Measurements from ENCODE around the gene TMEM165. TPM values are rescaled to one million over a fixed set of nuclear protein-coding genes. Genes with fewer than 3 reads are reported as not detected.

The TMEM165 gene
- total RNA-seq, result 100 to 1,000 TPM; 175 to 226 (median 189) TPM

GRCh38 chr4:55395529-55396307 lies at the start of gene TMEM165:
TMEM165 (plus strand) TSS chr4:55395957; CDS start chr4:55396190, 233 bp downstream.
- Histone ChIP-seq H3K27ac (peak within 1 kb of the TSS; percentile 89 to 99 (median 96)), H3K36me3 (no peaks in the 10 kb centered on the region), H3K4me1 (peaks cover 22 to 32% of the 10 kb centered on the region in 2 donors), H3K4me3 (replicated peaks in 1 of 3) (peak within 1 kb of the TSS; percentile 89 to 100 (median 89)), H3K27me3 (no peaks in the 10 kb centered on the region), H3K9me3 (no peaks in the 10 kb centered on the region)
- DNase-seq, result peak; percentile 94 to 96
- intact Hi-C loops (cut with DNase I), result no loop called here
- whole genome bisulfite sequencing, 2 donors, result 1% methylated on average over 21 to 37 of the region's 95 CpGs
- TF ChIP-seq, protein P1, sequence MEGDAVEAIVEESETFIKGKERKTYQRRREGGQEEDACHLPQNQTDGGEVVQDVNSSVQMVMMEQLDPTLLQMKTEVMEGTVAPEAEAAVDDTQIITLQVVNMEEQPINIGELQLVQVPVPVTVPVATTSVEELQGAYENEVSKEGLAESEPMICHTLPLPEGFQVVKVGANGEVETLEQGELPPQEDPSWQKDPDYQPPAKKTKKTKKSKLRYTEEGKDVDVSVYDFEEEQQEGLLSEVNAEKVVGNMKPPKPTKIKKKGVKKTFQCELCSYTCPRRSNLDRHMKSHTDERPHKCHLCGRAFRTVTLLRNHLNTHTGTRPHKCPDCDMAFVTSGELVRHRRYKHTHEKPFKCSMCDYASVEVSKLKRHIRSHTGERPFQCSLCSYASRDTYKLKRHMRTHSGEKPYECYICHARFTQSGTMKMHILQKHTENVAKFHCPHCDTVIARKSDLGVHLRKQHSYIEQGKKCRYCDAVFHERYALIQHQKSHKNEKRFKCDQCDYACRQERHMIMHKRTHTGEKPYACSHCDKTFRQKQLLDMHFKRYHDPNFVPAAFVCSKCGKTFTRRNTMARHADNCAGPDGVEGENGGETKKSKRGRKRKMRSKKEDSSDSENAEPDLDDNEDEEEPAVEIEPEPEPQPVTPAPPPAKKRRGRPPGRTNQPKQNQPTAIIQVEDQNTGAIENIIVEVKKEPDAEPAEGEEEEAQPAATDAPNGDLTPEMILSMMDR (IDR thresholded peaks at IDR 0.05), result peak in 1 of 6 experiments; percentile 17
- peak; percentile 84 to 99 for TF ChIP-seq POLR2A (IDR thresholded peaks at IDR 0.05)

GRCh38 chr4:55345980-55346850 lies 49.5 kb upstream of the TMEM165 start, which contains the start of gene SRD5A3:
SRD5A3 (plus strand) TSS chr4:55346242; CDS start chr4:55346337, 95 bp downstream.
- Histone ChIP-seq H3K36me3 (no peaks in the 10 kb centered on the region), H3K4me1 (peaks cover 0 to 7% of the 10 kb centered on the region in 2 donors), H3K27me3 (no peaks in the 10 kb centered on the region), H3K4me3 (replicated peaks in 1 of 3) (peak within 1 kb of the TSS; percentile 31 to 47 (median 46)), H3K27ac (peak within 1 kb of the TSS; percentile 92 to 96 (median 95)), H3K9me3 (no peaks in the 10 kb centered on the region)
- DNase-seq, result peak; percentile 87 to 89
- peak in 1 of 2 donors; percentile 79 for TF ChIP-seq POLR2A (IDR thresholded peaks at IDR 0.05)
- TF ChIP-seq, protein P1 (IDR thresholded peaks at IDR 0.05), result peak; percentile 57 to 96 (median 92)
- WGBS, 2 donors, result 0% methylated on average over 8 to 13 of the region's 95 CpGs
- intact Hi-C loops (cut with DNase I), result loop anchor here (5.0 to 10.0 kb wide), 3 partner anchors 46 to 521 kb away; no protein-coding TSS in a partner anchor

- Histone ChIP-seq H3K4me3 (replicated peaks in 1 of 3) (peak overlapping the region in 2 of 3 donors; percentile 46 to 47), H3K27me3 (no peaks in the 10 kb centered on the region), H3K27ac (peak overlapping the region; percentile 92 to 96 (median 95)), H3K9me3 (no peaks in the 10 kb centered on the region), H3K4me1 (peaks cover 0 to 7% of the 10 kb centered on the region in 2 donors), H3K36me3 (no peaks in the 10 kb centered on the region)
- 43 to 52% methylated on average over 13 to 16 of the region's 16 CpGs for WGBS, 2 donors
- TF ChIP-seq POLR2A (IDR thresholded peaks at IDR 0.05), result no peak
- TF ChIP-seq, protein P1 (IDR thresholded peaks at IDR 0.05), result no peak
- intact Hi-C loops (cut with DNase I), result loop anchor here (5.0 to 10.0 kb wide), 3 partner anchors 45 to 520 kb away; no protein-coding TSS in a partner anchor
- no peak for DNase-seq
These were observed 48.9 kb upstream of the TMEM165 start for GRCh38 chr4:55346851-55347255.

DNA sequence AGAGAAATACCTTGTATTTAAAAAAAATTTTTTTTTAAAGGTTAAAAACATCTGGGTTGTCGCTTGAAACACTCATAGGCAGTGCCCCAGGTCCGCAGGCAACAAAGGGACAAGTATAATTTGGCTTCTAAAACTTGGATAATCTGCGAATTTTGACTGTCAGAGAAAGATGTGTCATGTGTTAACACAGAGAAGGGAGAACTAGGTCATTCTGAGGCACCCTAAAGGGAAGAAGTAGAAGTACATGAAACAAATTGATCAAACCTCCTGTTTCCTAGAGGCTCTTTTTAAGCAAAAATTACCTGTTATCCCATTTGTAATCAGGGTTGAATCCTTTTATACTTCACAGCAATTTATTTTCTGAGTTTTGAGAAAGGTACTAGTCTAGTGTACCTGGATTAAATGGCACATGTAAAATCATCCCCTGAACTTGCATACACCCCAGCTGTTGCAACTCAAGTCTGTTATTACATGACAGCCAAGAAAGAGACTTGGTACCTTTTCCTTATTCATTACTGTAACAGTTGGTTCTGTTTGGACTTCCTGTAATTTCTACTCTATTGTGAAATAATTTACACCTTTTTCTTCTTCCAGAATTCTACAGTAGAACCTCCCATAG lies 48.0 kb upstream of the TMEM165 start:
- TF ChIP-seq, protein P1 (IDR thresholded peaks at IDR 0.05), result no peak
- TF ChIP-seq POLR2A (IDR thresholded peaks at IDR 0.05), result no peak
- H3K27ac ChIP-seq, result no peak overlapping the region
- peaks cover 0 to 7% of the 10 kb centered on the region in 2 donors for H3K4me1 ChIP-seq
- no peak overlapping the region for H3K4me3 ChIP-seq (replicated peaks in 1 of 3)
- H3K36me3 ChIP-seq, result no peaks in the 10 kb centered on the region
- intact Hi-C loops (cut with DNase I), result loop anchor here (5.0 to 10.0 kb wide), 3 partner anchors 45 to 520 kb away; no protein-coding TSS in a partner anchor
- H3K9me3 ChIP-seq, result no peaks in the 10 kb centered on the region
- WGBS, 2 donors, result 95 to 97% methylated on average over 3 of the region's 3 CpGs
- no peaks in the 10 kb centered on the region for H3K27me3 ChIP-seq
- no peak for DNase-seq
